Measurements from ENCODE around the gene SNX25.

SNX25 gene

DNA sequence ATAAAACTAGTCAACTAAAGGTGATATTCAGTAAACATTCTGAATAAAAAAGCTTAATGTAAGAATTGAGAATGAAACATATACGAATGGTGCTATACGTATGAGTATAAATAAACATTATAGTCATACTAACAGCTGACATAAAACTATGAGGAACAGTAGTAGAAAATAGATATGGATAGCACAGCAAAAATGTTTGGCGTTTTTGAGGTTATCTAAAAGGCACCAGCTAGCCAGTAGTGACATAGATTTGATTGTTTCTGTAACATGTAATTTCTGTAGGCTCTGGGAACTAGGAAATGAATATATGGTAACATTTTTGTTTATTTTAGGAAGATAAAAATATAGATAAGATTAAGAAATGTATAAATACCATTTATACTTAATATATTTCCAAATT, 69.3 kb downstream of the SNX25 start:
- Histone ChIP-seq H3K27ac (ENCODE audit: poor library complexity, severe bottlenecking) (no peak overlapping the region), H3K36me3 (ENCODE audit: low read depth) (0 out of 2 replicates have a peak, but pooled peaks cover 3% of the 10 kb centered on the region), H3K4me3 (ENCODE audit: severe bottlenecking) (no peak overlapping the region), H3K9me3 (ENCODE audit: severe bottlenecking) (no peaks in the 10 kb centered on the region), H3K4me1 (ENCODE audit: insufficient read depth, poor library complexity, severe bottlenecking) (peaks cover 13% of the 10 kb centered on the region), H3K27me3 (ENCODE audit: insufficient read depth, poor library complexity, severe bottlenecking) (no peaks in the 10 kb centered on the region)
- no peak for DNase-seq (ENCODE audit: low spot score)
- no peak for ATAC-seq (ENCODE audit: low read depth)
- TF ChIP-seq, protein P1, sequence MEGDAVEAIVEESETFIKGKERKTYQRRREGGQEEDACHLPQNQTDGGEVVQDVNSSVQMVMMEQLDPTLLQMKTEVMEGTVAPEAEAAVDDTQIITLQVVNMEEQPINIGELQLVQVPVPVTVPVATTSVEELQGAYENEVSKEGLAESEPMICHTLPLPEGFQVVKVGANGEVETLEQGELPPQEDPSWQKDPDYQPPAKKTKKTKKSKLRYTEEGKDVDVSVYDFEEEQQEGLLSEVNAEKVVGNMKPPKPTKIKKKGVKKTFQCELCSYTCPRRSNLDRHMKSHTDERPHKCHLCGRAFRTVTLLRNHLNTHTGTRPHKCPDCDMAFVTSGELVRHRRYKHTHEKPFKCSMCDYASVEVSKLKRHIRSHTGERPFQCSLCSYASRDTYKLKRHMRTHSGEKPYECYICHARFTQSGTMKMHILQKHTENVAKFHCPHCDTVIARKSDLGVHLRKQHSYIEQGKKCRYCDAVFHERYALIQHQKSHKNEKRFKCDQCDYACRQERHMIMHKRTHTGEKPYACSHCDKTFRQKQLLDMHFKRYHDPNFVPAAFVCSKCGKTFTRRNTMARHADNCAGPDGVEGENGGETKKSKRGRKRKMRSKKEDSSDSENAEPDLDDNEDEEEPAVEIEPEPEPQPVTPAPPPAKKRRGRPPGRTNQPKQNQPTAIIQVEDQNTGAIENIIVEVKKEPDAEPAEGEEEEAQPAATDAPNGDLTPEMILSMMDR (IDR thresholded peaks at IDR 0.05; ENCODE audit: poor library complexity, severe bottlenecking) = no peak

DNA sequence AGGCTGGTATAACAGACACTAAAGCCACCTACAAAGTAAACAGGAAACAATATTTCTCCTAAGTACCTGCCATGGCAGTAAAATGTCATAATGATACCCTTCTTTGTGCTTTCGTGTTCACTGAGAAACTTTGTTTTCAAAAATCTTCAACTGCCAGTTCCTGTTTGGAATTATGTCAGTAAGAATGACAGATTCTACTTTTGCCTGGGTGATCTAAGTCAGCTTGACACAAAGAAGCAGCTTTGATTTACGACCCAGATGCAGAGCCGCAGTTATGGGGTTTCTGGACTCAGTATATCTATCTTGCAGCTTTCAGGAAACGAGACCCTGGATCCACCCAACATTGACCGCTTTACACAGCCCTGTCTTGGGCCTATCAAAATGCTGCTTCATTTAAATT, 71.2 kb downstream of the SNX25 start:
- Histone ChIP-seq H3K9me3 (ENCODE audit: severe bottlenecking) (no peaks in the 10 kb centered on the region), H3K27ac (ENCODE audit: poor library complexity, severe bottlenecking) (no peak overlapping the region), H3K27me3 (ENCODE audit: insufficient read depth, poor library complexity, severe bottlenecking) (no peaks in the 10 kb centered on the region), H3K4me3 (ENCODE audit: severe bottlenecking) (no peak overlapping the region), H3K4me1 (ENCODE audit: insufficient read depth, poor library complexity, severe bottlenecking) (peaks cover 16% of the 10 kb centered on the region), H3K36me3 (ENCODE audit: low read depth) (no peaks in the 10 kb centered on the region)
- DNase-seq (ENCODE audit: low spot score) = no peak
- ATAC-seq (ENCODE audit: low read depth) = no peak
- TF ChIP-seq, protein P1 (IDR thresholded peaks at IDR 0.05; ENCODE audit: poor library complexity, severe bottlenecking) = no peak

DNA sequence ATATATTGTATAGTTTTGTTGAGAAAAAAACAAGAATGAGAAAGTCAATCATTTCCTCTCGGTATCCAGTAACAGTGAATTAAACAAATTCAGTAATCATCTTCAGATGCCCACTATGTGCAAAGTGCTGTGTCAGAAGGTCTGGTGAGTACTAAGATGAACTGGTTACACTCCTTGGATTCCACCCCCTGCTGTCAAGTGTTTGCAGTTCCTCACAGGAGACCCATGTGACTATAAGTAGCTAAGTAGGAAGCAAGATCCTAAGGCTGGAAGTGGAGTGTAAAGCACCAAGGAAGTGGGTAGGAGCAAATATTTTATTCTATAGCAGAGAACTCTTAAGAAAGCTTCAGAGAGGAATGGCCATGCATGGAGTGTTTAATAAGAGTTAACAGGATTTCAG, 73.6 kb downstream of the SNX25 start:
- DNase-seq (ENCODE audit: low spot score) (no peak), ATAC-seq (ENCODE audit: low read depth) (no peak)
- Histone ChIP-seq H3K36me3 (ENCODE audit: low read depth) (no peaks in the 10 kb centered on the region), H3K27ac (ENCODE audit: poor library complexity, severe bottlenecking) (no peak overlapping the region), H3K9me3 (ENCODE audit: severe bottlenecking) (no peaks in the 10 kb centered on the region), H3K4me3 (ENCODE audit: severe bottlenecking) (no peak overlapping the region), H3K4me1 (ENCODE audit: insufficient read depth, poor library complexity, severe bottlenecking) (peaks cover 12% of the 10 kb centered on the region), H3K27me3 (ENCODE audit: insufficient read depth, poor library complexity, severe bottlenecking) (no peaks in the 10 kb centered on the region)
- TF ChIP-seq, protein P1 (IDR thresholded peaks at IDR 0.05; ENCODE audit: poor library complexity, severe bottlenecking) = no peak

DNA sequence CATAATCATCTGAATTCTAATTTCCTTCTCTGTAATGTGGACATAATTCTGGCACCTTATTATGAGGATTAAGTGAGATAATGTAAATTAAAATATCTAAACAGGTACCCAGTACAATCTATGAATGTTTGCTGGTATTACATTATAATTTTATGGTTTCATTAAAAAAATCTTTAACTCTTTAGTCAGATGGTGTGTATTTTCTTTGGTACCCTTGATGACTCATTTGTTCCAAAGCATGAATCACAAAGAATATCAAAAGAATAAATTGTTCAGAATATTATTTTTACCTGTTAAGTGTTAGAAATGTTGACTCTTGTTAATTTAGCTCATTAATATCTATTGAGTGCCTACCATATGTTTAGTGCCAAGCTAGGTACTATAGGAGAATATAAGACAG, 74.3 kb downstream of the SNX25 start:
- TF ChIP-seq, protein P1 (IDR thresholded peaks at IDR 0.05; ENCODE audit: poor library complexity, severe bottlenecking) = no peak
- Histone ChIP-seq H3K4me1 (ENCODE audit: insufficient read depth, poor library complexity, severe bottlenecking) (peaks cover 12% of the 10 kb centered on the region), H3K27me3 (ENCODE audit: insufficient read depth, poor library complexity, severe bottlenecking) (no peaks in the 10 kb centered on the region), H3K27ac (ENCODE audit: poor library complexity, severe bottlenecking) (peak overlapping the region; percentile 10), H3K9me3 (ENCODE audit: severe bottlenecking) (no peaks in the 10 kb centered on the region), H3K36me3 (ENCODE audit: low read depth) (no peaks in the 10 kb centered on the region), H3K4me3 (ENCODE audit: severe bottlenecking) (no peak overlapping the region)
- ATAC-seq (ENCODE audit: low read depth) (no peak; the same call in 2 of the 3 replicates), DNase-seq (ENCODE audit: low spot score) (no peak)

DNA sequence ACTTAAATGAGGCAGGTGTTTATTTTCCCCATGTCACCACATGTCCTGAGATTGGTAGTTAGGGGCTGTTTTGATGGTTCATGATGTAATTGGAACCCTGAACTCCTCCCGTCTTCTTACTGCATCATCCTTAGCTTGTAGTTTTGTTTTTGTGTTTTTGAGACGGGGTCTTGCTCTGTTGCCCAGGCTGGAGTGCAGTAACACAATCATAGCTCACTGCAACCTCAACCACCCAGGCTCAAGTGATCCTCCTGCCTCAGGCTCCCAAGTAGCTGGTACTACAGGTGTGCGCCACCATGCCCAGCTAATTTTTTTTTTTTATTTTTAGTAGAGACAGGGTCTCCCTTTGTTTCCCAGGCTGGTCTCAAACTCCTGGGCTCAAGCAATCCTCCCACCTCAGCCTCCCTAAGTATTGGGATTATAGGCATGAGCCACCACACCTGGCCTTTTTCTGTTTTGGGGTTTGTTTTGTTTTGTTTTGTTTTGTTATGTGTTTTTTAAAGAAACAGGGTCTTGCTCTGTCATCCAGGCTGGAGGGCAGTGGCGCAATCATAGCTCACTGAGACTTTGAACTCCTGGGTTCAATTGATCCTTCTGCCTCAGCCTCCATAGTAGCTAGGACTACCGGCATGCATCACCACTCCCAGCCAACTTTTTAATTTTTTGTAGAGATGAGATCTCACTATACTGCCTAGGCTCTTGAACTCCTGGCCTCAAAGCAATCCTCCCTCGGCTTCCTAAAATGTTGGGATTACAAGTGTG, 76.4 kb downstream of the SNX25 start:
- H3K4me1 ChIP-seq (ENCODE audit: insufficient read depth, poor library complexity, severe bottlenecking) = peaks cover 12% of the 10 kb centered on the region
- no peak overlapping the region for H3K4me3 ChIP-seq (ENCODE audit: severe bottlenecking)
- no peaks in the 10 kb centered on the region for H3K9me3 ChIP-seq (ENCODE audit: severe bottlenecking)
- H3K27ac ChIP-seq (ENCODE audit: poor library complexity, severe bottlenecking) = no peak overlapping the region
- no peaks in the 10 kb centered on the region for H3K27me3 ChIP-seq (ENCODE audit: insufficient read depth, poor library complexity, severe bottlenecking)
- no peak for ATAC-seq (ENCODE audit: low read depth)
- DNase-seq (ENCODE audit: low spot score) = no peak
- TF ChIP-seq, protein P1 (IDR thresholded peaks at IDR 0.05; ENCODE audit: poor library complexity, severe bottlenecking) = no peak
- H3K36me3 ChIP-seq (ENCODE audit: low read depth) = no peaks in the 10 kb centered on the region
